Airway epithelial cell (primary cell): ENCODE measurements around the gene FGFR3. TPM values are rescaled to one million over a fixed set of nuclear protein-coding genes. Genes with fewer than 3 reads are reported as not detected.

Experiments used
- total RNA-seq: library from RNA; depleted of rRNA; stranded (reverse); fragments of >200 nt; gene quantifications from 2 replicates; pipeline ENCODE4 v1.2.3, GENCODE V29; 2015

The FGFR3 gene
- 120 TPM in 2 replicates for total RNA-seq

DNA sequence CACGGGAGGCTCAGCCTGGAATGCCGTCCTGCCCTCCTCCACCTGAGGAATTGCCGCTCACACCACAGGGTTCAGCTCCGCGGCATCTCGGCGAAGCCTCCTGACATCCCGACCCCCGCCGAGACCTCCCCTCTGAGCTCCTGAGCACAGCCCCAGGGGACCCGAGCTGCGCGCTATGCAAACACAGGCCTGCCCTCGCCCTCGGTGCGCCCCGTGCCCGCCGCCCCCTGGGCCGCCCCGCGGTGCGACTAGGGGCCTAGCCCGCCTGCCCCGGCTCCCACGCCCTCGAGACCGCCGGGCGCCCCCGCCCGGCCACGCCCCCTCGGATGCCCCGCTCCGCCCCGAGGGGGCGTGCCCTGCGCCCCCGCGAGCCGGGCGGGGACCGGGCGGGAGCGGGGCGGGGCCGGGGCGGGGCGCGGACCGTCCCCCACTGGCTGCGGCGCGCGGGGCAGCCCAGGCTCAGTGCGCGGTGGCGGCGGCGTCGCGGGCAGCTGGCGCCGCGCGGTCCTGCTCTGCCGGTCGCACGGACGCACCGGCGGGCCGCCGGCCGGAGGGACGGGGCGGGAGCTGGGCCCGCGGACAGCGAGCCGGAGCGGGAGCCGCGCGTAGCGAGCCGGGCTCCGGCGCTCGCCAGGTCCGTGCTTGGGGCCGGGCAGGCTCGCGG, at the start of gene FGFR3:
Gene FGFR3, plus strand, starts transcription at position 462 of the 664 bp plus-strand sequence. CDS start 642 bp downstream, outside the sequence.

DNA sequence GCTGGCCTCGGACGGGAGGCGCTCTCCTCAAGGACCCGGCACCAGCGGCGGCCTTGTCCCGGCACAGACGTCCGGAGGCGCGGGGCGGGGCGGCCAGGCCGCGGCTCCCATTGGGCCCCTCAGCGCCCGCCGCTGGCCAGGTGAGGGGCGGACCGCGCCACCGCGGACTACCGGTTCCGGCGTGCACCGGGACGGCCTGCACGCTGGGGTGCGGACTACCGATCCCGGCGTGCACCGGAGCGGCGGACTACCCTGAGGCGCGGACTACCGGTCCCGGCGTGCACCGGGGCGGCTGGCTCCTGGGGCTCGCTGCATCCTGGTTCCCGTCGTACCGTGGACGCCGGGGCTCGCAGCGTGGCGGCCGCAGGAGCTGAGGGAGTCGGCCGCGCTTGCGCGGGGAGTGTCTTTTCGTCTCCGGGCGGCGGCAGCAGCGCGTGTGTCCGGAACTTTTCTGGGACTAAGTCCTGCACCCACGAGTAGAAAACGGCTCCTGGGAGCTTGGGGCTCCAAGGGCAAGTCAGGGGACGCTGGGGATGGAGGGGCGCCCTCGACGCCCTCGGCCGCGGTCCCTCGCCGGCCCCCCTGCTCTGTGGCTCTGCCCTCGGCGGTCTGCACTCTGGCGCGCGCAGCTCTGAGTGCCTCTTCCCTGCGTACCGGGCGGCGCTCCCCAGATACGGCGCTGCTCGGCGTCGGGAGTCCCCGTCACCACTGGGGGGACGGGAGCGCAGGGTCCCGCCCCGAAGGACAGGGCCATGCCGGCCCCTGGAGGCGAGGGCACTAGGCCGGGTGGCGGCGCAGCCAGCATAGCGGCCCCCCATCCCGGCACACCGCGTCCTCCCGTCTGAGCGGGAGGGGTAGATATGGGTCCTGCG, 63.2 kb downstream of the FGFR3 start, which contains the start of gene LETM1:
Gene LETM1, minus strand, starts transcription at position 86 of the 872 bp plus-strand sequence. CDS start 206 bp downstream, outside the sequence.

Other genes starting within 250 kb of the FGFR3 start
- 0.42 and 1.1 TPM in 2 replicates for gene FAM53A, start 109.0 kb upstream of the FGFR3 start, total RNA-seq
- gene SLBP, start 81.0 kb upstream of the FGFR3 start, total RNA-seq: 85.1 and 94.5 TPM in 2 replicates
- gene TMEM129, start 72.0 kb upstream of the FGFR3 start, total RNA-seq: 39.3 and 47.7 TPM in 2 replicates
- gene TACC3, start 71.8 kb upstream of the FGFR3 start, total RNA-seq: 33.9 and 42.9 TPM in 2 replicates
- 73.7 and 76.5 TPM in 2 replicates for gene LETM1, start 62.9 kb downstream of the FGFR3 start, total RNA-seq
- gene NSD2, start 78.1 kb downstream of the FGFR3 start, total RNA-seq: 40.8 and 48.2 TPM in 2 replicates
- gene NELFA, start 215.7 kb downstream of the FGFR3 start, total RNA-seq: 30.4 and 33.0 TPM in 2 replicates